B cell (primary cell): Measurements from ENCODE around the gene OVCA2. TPM values are rescaled to one million over a fixed set of nuclear protein-coding genes. Genes with fewer than 3 reads are reported as not detected.
A peak's percentile ranks its signal among the peaks of the same experiment; 100 is the strongest.

Experiments
- ATAC-seq: fragments of 200-7000 bp; cut with Tn5 transposase; one replicate; pipeline ENCODE4 v1.10.0; 2021; ENCODE audit warnings: low read depth, mild to moderate bottlenecking, moderate number of reproducible peaks, moderate library complexity
- CTCF ChIA-PET: fragments of 350-600 bp; sonication (Branson Sonifier 250); formaldehyde crosslinking; loops from one replicate; lab custom pipeline; 2021; ENCODE audit warnings: antibody characterized with exemption, inconsistent platforms; lab: Charles Lee
- POLR2A ChIA-PET: fragments of 350-600 bp; sonication (Branson Sonifier 250); formaldehyde crosslinking; loops from one replicate; lab custom pipeline; 2021; ENCODE audit warnings: antibody characterized with exemption; lab: Charles Lee
- DNase-seq: peaks from one replicate; pipeline ENCODE4 v3.0.0; 2013
- H2AFZ ChIP-seq: 2 replicates; pipeline ENCODE4 v1.6.1; 2012; ENCODE audit warnings: mild to moderate bottlenecking, low read depth, low read length; ENCODE audit not compliant: insufficient read depth, poor library complexity, severe bottlenecking
- H3K27ac ChIP-seq, 2 donors: 1 replicate in 1 of 2; 2 replicates in 1 of 2; pipeline ENCODE4 v1.5.1; 2012 to 2013; ENCODE audit warnings: low read length in 2 of 2, mild to moderate bottlenecking in 2 of 2, moderate library complexity in 1 of 2
- H3K27me3 ChIP-seq, 4 experiments: fragments of 200-600 bp in 1 of 4; sonication (generic) in 1 of 4; replicated peaks in 1 of 4; 1 replicate in 2 of 4; 2 replicates in 2 of 4; pipeline versions ENCODE4 v1.6.1 to v1.7.0; 2013 to 2016; ENCODE audit warnings: low read length in 3 of 4, mild to moderate bottlenecking in 2 of 4, mixed read lengths in 1 of 4, moderate library complexity in 1 of 4; ENCODE audit not compliant: insufficient read depth in 4 of 4, control insufficient read depth in 3 of 4; ENCODE audit errors: control extremely low read depth in 1 of 4
- H3K36me3 ChIP-seq, 2 experiments: replicated peaks in 1 of 2; 1 replicate in 1 of 2; 2 replicates in 1 of 2; pipeline versions ENCODE4 v1.6.1 to v1.7.1; 2013; ENCODE audit warnings: low read length in 1 of 2; ENCODE audit not compliant: insufficient read depth in 2 of 2, control insufficient read depth in 1 of 2; ENCODE audit errors: control extremely low read depth in 1 of 2, extremely low read depth in 1 of 2
- H3K4me1 ChIP-seq, 2 donors: fragments of 200-600 bp in 1 of 2; sonication (generic) in 1 of 2; 1 replicate in 1 of 2; 2 replicates in 1 of 2; pipeline versions ENCODE4 v1.5.1 to v1.6.1; 2013 to 2017; ENCODE audit warnings: low read length in 2 of 2; ENCODE audit not compliant: control insufficient read depth in 2 of 2, insufficient read depth in 2 of 2
- H3K4me2 ChIP-seq: replicated peaks from 2 replicates; pipeline ENCODE3; 2012; ENCODE audit warnings: mild to moderate bottlenecking, low read depth, low read length; ENCODE audit not compliant: poor library complexity, severe bottlenecking
- H3K4me3 ChIP-seq, 5 experiments: fragments of 200-600 bp in 1 of 5; sonication (generic) in 1 of 5; 1 replicate in 3 of 5; 2 replicates in 2 of 5; pipeline versions ENCODE4 v1.5.1 to v1.7.0; 2011 to 2016; ENCODE audit warnings: low read length in 4 of 5, mild to moderate bottlenecking in 4 of 5, low read depth in 2 of 5, control low read depth in 1 of 5, moderate library complexity in 1 of 5; ENCODE audit not compliant: insufficient read depth in 1 of 5; ENCODE audit errors: control extremely low read depth in 1 of 5, extremely low read depth in 1 of 5
- H3K79me2 ChIP-seq: fragments of 200-600 bp; sonication (generic); one replicate; pipeline ENCODE4 v1.6.0; 2016; ENCODE audit warnings: low read length; ENCODE audit not compliant: control insufficient read depth, insufficient read depth
- H3K9ac ChIP-seq: fragments of 200-600 bp; sonication (generic); 2 replicates; pipeline ENCODE4 v1.6.1; 2017; ENCODE audit warnings: mild to moderate bottlenecking, low read length, moderate library complexity
- H3K9me3 ChIP-seq, 3 donors: one replicate each; pipeline versions ENCODE4 v1.6.1 to v1.7.1; 2013; ENCODE audit warnings: low read length in 2 of 3; ENCODE audit not compliant: control insufficient read depth in 2 of 3, insufficient read depth in 1 of 3; ENCODE audit errors: control extremely low read depth in 1 of 3
- H4K20me1 ChIP-seq: 2 replicates; pipeline ENCODE4 v1.6.0; 2012; ENCODE audit warnings: mild to moderate bottlenecking, low read length; ENCODE audit not compliant: insufficient read depth, control insufficient read depth, poor library complexity, severe bottlenecking
- H3K27ac Mint-ChIP-seq: one replicate; pipeline ENCODE4 v1.8.0; 2021; ENCODE audit warnings: mixed read lengths
- H3K27me3 Mint-ChIP-seq: one replicate; pipeline ENCODE4 v1.8.0; 2021; ENCODE audit warnings: mixed read lengths
- H3K4me1 Mint-ChIP-seq: one replicate; pipeline ENCODE4 v1.8.0; 2021; ENCODE audit warnings: mixed read lengths
- H3K4me3 Mint-ChIP-seq: one replicate; pipeline ENCODE4 v1.8.0; 2021; ENCODE audit warnings: mixed read lengths
- H3K9me3 Mint-ChIP-seq: one replicate; pipeline ENCODE4 v1.8.0; 2022; ENCODE audit warnings: mixed read lengths; ENCODE audit not compliant: insufficient read depth
- EZH2 ChIP-seq: IDR thresholded peaks from 2 replicates; pipeline ENCODE4 v1.6.1; 2012; ENCODE audit warnings: borderline replicate concordance, low read depth, mild to moderate bottlenecking, moderate library complexity, low read length; ENCODE audit not compliant: insufficient read depth, poor library complexity, severe bottlenecking
- WGBS: methylation state at CpG from one replicate; pipeline ENCODE4 v1.1.5; 2013; ENCODE audit warnings: missing lambda C conversion rate; ENCODE audit not compliant: insufficient coverage; 5-methylcytosine and 5-hydroxymethylcytosine counted together
- intact Hi-C: fragments of 100-400 bp; cut with micrococcal nuclease; formaldehyde crosslinking; loops from one replicate; pipeline ENCODE4 v1.10.0; 2022
- polyA plus RNA-seq: library from polyadenylated mRNA; depleted of rRNA; stranded (reverse); fragments of >200 nt; gene quantifications from 2 replicates; pipeline ENCODE4 v1.2.3, GENCODE V29; 2012
- total RNA-seq, 2 donors: library from RNA; stranded (reverse); fragments of 120-200 nt in 1 of 2; gene quantifications; 1 replicate in 1 of 2; 2 replicates in 1 of 2; pipeline versions ENCODE4 v1.2.3 to v1.2.4, GENCODE V29; 2013 to 2022
- TF ChIP-seq, protein P1 (sequence below): fragments of 200-600 bp; IDR thresholded peaks from one replicate; pipeline ENCODE4 v1.8.0; 2022; ENCODE audit warnings: antibody characterized with exemption, mild to moderate bottlenecking

OVCA2 gene
- total and polyA plus RNA-seq, 2 donors (not counting 1 experiment from before 2014, with no cell fraction given), result 23.2 to 43.9 TPM

DNA sequence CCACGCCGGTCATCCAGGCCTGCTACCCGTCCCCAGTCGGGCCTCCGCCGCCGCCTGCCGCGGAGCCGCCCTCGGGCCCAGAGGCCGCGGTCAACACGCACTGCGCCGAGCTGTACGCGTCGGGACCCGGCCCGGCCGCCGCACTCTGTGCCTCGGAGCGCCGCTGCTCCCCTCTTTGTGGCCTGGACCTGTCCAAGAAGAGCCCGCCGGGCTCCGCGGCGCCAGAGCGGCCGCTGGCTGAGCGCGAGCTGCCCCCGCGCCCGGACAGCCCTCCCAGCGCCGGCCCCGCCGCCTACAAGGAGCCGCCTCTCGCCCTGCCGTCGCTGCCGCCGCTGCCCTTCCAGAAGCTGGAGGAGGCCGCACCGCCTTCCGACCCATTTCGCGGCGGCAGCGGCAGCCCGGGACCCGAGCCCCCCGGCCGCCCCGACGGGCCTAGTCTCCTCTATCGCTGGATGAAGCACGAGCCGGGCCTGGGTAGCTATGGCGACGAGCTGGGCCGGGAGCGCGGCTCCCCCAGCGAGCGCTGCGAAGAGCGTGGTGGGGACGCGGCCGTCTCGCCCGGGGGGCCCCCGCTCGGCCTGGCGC, 15.4 kb downstream of the OVCA2 start:
- ChIA-PET CTCF (interaction anchor here (0.9 to 8.1 kb wide), 17 partner anchors 7 to 296 kb away, joined by 3 to 330 read pairs (median 10); no protein-coding TSS in a partner anchor), POLR2A (interaction anchor here (0.6 to 0.8 kb wide), 2 partner anchors 35 to 39 kb away, joined by 4 read pairs; no protein-coding TSS in a partner anchor)
- Mint-ChIP-seq H3K4me1 (peaks cover 40% of the 10 kb centered on the region), H3K27me3 (no peaks in the 10 kb centered on the region), H3K9me3 (no peaks in the 10 kb centered on the region), H3K27ac (no peak overlapping the region), H3K4me3 (no peak overlapping the region)
- intact Hi-C loops, result loop anchor here (10.0 kb wide), 1 partner anchor 152 kb away; no protein-coding TSS in a partner anchor
- H4K20me1 ChIP-seq, result peaks cover 30% of the 10 kb centered on the region
- H3K79me2 ChIP-seq, result no peaks in the 10 kb centered on the region
- peaks cover 0 to 4% of the 10 kb centered on the region in 2 experiments for H3K36me3 ChIP-seq
- DNase-seq (peak; percentile 58), ATAC-seq (no peak)
- no peak overlapping the region for H3K4me3 ChIP-seq
- H3K4me2 ChIP-seq, result peak overlapping the region; percentile 95
- peaks cover 54 to 59% of the 10 kb centered on the region in 2 donors for H3K4me1 ChIP-seq
- peak overlapping the region; percentile 51 for H2AFZ ChIP-seq
- TF ChIP-seq EZH2, result no peak
- TF ChIP-seq, protein P1, sequence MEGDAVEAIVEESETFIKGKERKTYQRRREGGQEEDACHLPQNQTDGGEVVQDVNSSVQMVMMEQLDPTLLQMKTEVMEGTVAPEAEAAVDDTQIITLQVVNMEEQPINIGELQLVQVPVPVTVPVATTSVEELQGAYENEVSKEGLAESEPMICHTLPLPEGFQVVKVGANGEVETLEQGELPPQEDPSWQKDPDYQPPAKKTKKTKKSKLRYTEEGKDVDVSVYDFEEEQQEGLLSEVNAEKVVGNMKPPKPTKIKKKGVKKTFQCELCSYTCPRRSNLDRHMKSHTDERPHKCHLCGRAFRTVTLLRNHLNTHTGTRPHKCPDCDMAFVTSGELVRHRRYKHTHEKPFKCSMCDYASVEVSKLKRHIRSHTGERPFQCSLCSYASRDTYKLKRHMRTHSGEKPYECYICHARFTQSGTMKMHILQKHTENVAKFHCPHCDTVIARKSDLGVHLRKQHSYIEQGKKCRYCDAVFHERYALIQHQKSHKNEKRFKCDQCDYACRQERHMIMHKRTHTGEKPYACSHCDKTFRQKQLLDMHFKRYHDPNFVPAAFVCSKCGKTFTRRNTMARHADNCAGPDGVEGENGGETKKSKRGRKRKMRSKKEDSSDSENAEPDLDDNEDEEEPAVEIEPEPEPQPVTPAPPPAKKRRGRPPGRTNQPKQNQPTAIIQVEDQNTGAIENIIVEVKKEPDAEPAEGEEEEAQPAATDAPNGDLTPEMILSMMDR, result no peak
- H3K9me3 ChIP-seq, result peaks cover 0 to 11% (median 0%) of the 10 kb centered on the region in 3 donors
- H3K27me3 ChIP-seq, result peaks cover 0 to 47% (median 8%) of the 10 kb centered on the region in 4 experiments
- no peak overlapping the region for H3K27ac ChIP-seq
- H3K9ac ChIP-seq, result no peak overlapping the region
- 12% methylated on average over 81 of the region's 81 CpGs for WGBS
